Measurements from ENCODE around the gene NINL. TPM values are rescaled to one million over a fixed set of nuclear protein-coding genes. Genes with fewer than 3 reads are reported as not detected.

Gene NINL
- total RNA-seq, 1 experiment from 2014 or later: 7.2 TPM

- CTCF ChIA-PET: no interaction called here
Measured at GRCh38 chr20:25424536-25424935, 160.8 kb downstream of the NINL start.

More at GRCh38 chr20:25424536-25424935, 160.8 kb downstream of the NINL start:
- no peak for ATAC-seq
- no peak overlapping the region for H3K4me3 ChIP-seq (replicated peaks in 1 of 2; ENCODE audit: low read depth in 1 of 2, low read length in 2 of 2)
- H4K20me1 ChIP-seq (ENCODE audit: insufficient read depth): no peaks in the 10 kb centered on the region
- H3K27me3 ChIP-seq (ENCODE audit: insufficient read depth, low read length): no peaks in the 10 kb centered on the region
- H3K79me2 ChIP-seq (ENCODE audit: insufficient read depth, low read length): peaks cover 4% of the 10 kb centered on the region; the same call in 1 of the 2 replicates
- BruUV-seq (replicated peaks): no TSS peak
- peaks cover 7 to 9% of the 10 kb centered on the region in 2 experiments for H3K36me3 ChIP-seq (ENCODE audit: control insufficient read depth in 1 of 2, insufficient read depth in 2 of 2, low read length in 2 of 2)
- H3K9me2 ChIP-seq (ENCODE audit: insufficient read depth): no peaks in the 10 kb centered on the region
- no peak overlapping the region for H3K4me2 ChIP-seq (ENCODE audit: low read length)
- DNase-seq (ENCODE audit: low read depth, low spot score): no peak
- ChIA-PET POLR2A (no interaction called here), RAD21 (ENCODE audit: low non-redundant PET in 1 of 2, low total read pairs in 2 of 2, uncharacterized antibody in 2 of 2, unreplicated experiment in 2 of 2) (no interaction called here)
- no peak overlapping the region for H3K9ac ChIP-seq (ENCODE audit: low read length)
- H3K27ac ChIP-seq (ENCODE audit: low read depth, low read length): no peak overlapping the region
- intact Hi-C loops (cut with micrococcal nuclease): loop anchor here (10.0 kb wide), 1 partner anchor 120 kb away; no protein-coding TSS in a partner anchor
- no peaks in the 10 kb centered on the region for H3K9me3 ChIP-seq (ENCODE audit: control insufficient read depth in 1 of 2, insufficient read depth in 1 of 2, low read depth in 1 of 2, low read length in 2 of 2)
- H2AFZ ChIP-seq (ENCODE audit: low read depth, low read length, poor library complexity, severe bottlenecking): no peak overlapping the region
- TF ChIP-seq SP1 (IDR thresholded peaks at IDR 0.05; ENCODE audit: low read depth) (no peak), REST (IDR thresholded peaks at IDR 0.05; ENCODE audit: low read depth) (no peak), CEBPB (IDR thresholded peaks at IDR 0.05; ENCODE audit: low read depth) (no peak), CBX3 (IDR thresholded peaks at IDR 0.05; ENCODE audit: low read depth) (no peak), TCF7L2 (IDR thresholded peaks at IDR 0.05; ENCODE audit: borderline replicate concordance, extremely low read depth, insufficient read depth, insufficient read length) (no peak), SIN3A (IDR thresholded peaks at IDR 0.05; ENCODE audit: low read depth) (no peak), ZFX (IDR thresholded peaks at IDR 0.05) (no peak), JUND (IDR thresholded peaks at IDR 0.05) (no peak), EZH2 (IDR thresholded peaks at IDR 0.05) (no peak), ZNF274 (IDR thresholded peaks at IDR 0.05; ENCODE audit: low read depth, low read length) (no peak), POLR2AphosphoS5 (IDR thresholded peaks at IDR 0.05; ENCODE audit: low read depth, low read length) (no peak), POLR2A (IDR thresholded peaks at IDR 0.05; ENCODE audit: borderline replicate concordance, extremely low read depth, insufficient read depth, insufficient read length) (no peak), ELF1 (IDR thresholded peaks at IDR 0.05; ENCODE audit: borderline replicate concordance, low read depth) (no peak), ZBTB33 (IDR thresholded peaks at IDR 0.05; ENCODE audit: extremely low read depth, insufficient replicate concordance, low read length) (no peak)
- TF ChIP-seq, protein P1, sequence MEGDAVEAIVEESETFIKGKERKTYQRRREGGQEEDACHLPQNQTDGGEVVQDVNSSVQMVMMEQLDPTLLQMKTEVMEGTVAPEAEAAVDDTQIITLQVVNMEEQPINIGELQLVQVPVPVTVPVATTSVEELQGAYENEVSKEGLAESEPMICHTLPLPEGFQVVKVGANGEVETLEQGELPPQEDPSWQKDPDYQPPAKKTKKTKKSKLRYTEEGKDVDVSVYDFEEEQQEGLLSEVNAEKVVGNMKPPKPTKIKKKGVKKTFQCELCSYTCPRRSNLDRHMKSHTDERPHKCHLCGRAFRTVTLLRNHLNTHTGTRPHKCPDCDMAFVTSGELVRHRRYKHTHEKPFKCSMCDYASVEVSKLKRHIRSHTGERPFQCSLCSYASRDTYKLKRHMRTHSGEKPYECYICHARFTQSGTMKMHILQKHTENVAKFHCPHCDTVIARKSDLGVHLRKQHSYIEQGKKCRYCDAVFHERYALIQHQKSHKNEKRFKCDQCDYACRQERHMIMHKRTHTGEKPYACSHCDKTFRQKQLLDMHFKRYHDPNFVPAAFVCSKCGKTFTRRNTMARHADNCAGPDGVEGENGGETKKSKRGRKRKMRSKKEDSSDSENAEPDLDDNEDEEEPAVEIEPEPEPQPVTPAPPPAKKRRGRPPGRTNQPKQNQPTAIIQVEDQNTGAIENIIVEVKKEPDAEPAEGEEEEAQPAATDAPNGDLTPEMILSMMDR (IDR thresholded peaks at IDR 0.05 in 2 of 3, conservative IDR thresholded peaks at IDR 0.05 in 1 of 3; ENCODE audit: borderline replicate concordance in 1 of 3, insufficient read depth in 1 of 3, low read depth in 2 of 3, low read length in 2 of 3): no peak
- no peaks in the 10 kb centered on the region for H3K4me1 ChIP-seq (ENCODE audit: control insufficient read depth in 1 of 2, insufficient read depth in 2 of 2, low read length in 2 of 2)
